ENCODE measurements around the gene BEAN1.

Gene BEAN1

DNA sequence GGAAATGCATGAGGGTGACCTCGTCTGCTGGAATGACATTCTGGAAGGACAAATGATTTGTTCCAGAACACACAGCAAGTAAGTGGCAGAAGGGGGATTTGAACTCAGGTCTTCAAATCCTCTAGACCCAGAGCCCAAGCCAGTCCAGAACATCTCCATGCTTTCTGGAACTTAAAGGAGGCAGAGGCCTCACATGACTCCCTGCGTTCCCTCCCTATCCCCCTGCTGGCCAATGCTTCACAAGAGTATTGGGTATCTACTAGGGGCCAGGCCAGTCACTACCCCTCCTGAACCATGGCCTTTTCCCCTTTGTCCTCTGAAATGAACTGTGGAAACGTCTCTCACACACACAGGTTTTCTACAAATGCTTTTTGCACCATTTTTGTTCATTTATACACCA, 7.6 kb upstream of the BEAN1 start:
- ATAC-seq = no peak
- no peak for DNase-seq

DNA sequence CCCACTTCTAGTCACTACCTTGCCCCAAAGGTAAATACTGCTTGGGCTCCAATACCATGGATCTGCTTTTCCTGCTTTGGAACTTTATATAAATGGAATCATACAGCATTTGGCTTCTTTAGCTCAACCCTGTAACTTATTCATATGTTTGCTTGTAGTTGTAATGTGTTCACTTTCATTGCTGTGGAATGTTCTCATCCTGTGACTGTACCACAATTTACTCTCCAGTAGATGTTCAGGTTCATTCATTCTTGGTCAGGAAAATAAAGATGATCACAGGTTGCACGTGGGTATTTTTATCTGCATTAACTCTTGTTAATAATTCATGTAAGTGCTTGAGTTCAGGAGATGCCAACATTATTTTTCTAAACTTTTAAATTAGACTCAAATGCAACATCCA, 6.7 kb upstream of the BEAN1 start:
- DNase-seq (no peak), ATAC-seq (no peak)

DNA sequence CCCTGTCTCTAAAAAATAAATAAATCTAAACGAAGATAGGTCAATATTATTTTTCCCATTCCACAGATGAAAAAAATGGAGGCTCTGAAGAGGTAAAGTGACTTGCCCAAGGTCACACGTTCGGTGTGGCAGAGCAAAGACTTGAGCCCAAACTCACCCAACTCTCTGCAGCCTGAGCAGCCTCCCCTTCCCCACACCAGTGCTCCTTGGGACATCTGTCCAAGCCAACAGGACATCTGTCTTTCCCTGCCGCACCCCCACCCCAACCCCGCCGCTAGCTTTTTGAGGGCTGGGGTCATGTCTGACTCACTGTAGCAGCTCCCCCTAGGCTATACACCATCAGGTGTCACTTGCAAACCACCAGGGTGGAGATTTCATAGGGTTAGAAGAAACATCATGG, 5.2 kb upstream of the BEAN1 start:
- no peak for ATAC-seq
- DNase-seq = no peak

DNA sequence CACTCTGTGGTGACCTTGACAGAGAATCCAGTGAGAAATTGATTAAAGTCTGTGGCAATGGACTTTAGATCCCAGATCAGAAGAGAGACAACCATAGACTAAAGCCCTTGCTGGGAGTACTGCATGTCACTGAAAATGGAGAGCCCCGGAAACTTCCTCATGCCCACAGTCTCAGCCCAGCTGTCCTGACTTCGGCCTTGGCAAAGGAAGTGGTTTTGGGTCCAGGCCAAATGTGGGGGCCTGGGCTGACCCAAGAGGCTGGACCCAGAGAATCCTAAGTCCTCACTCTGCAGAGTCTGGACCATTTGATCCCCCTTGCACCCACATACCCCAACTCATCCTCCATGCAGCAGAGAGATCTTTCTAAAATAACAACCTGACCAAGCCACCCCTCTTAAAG, 4.7 kb upstream of the BEAN1 start:
- DNase-seq (no peak), ATAC-seq (no peak)

DNA sequence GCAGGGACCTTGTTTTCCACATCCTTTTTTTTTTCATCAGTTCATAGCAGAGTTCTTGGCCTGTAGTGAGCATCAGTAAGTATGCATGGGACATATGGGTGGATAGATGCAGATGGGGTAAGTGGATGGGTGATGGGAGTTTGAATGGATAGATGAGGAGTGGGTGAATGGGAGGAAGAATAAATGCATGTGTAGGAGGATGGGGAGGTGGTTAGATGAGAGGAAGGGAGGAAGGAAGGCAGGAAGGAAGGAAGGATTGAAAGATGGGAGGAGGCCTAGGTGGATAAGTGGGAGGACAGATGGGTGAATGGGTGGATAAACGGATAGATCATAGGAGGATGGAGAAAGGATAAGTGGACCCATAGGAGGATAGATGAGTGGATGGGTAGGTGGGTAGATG, 3.9 kb upstream of the BEAN1 start:
- ATAC-seq = no peak

DNA sequence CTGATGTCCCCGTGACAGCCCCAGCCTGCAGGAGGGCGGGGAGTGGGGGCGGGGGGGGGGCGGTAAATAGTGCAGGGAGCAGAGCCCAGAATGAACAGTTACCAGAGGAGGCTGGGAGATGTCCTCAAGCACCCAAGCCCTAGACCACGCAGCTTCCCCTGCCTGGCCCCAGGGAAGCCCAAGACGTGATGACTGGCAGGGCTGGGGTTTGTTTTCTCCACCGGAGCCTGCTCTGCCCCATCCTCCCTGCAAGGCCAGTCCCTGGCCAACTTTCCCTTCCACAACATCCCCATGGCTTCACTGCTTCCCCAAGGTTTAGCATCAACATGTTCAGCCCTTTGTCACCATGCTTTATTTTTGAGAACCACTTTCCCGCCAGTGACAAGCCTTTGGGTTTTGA, 1.4 kb upstream of the BEAN1 start:
- ATAC-seq (no peak), DNase-seq (no peak)

More for the DNA sequence above, 3.9 kb upstream of the BEAN1 start:
- no peak for DNase-seq

GRCh38 chr16:66426112-66427035, 721 bp upstream of the BEAN1 start:
- ATAC-seq (no peak), DNase-seq (no peak)

DNA sequence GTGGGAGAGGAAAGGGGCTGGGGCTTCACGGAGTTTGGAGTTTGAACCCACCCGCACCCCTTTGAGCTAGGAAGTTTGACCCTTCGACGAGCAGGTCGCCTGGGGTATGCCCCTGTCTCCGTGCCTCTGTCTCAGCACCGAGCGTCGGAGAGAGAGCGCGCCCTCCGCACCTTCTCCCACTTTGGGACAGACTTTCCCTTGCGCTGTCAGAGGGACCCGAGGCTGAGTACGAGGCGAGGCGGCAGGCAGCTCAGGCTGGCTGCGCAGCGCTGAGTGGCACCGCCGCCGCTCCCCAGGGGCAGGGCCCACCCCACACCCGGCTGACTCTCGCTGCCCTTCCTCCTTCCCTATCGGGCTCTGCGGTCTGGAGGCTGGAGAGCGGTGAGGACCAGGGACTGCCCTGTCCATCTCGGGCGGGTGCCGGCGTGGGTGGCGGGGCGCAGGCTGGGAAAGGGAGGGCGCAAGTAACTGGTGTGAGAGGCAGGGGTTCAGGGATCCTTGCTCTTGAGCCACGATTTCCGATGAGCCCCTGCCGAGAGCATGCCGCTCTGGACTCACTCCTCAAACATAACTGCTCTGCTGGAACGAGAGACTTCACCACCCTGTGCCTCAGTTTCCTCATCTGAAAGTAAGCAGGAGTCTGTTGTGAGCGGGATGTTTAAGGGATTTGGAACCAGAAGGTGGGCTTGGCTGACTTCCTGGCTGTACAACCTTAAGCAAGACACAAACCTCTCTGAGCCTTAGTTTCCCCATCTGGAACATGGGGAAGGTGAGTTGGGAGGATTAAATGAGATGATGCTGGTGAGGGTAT, 981 bp downstream of the BEAN1 start:
- no peak for ATAC-seq
- DNase-seq = peak; percentile 7

DNA sequence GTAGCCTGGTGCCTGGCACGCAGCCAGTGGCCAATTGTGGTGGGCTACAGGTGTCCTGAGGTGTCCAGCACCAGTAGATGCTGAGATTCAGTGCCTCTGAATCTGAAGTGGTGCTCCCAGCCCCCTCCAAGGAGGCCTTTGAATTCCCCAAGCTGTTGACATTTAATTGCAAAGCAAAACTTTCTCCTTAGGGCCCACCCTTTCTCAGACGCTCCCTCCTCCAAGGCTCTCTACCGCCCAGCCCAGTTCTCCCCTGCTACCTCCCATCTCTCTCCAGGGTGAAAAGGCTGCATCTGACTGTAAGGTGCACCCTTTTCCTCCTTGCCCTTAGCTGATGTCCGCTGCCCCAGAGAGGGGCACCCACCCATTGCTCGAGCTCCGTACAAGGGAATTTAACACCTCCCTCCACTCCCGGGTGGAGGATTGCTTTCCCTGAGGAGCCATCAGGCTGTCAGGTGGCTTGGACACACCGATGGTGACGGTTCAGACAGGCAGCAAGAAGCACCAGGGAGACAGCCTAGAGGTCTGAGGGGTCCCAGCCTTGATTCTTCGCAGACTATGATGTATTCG, 1.7 kb downstream of the BEAN1 start:
- no peak for DNase-seq
- no peak for ATAC-seq

- DNase-seq = no peak
- no peak for ATAC-seq
These were observed 2.3 kb downstream of the BEAN1 start for GRCh38 chr16:66429290-66429962.

DNA sequence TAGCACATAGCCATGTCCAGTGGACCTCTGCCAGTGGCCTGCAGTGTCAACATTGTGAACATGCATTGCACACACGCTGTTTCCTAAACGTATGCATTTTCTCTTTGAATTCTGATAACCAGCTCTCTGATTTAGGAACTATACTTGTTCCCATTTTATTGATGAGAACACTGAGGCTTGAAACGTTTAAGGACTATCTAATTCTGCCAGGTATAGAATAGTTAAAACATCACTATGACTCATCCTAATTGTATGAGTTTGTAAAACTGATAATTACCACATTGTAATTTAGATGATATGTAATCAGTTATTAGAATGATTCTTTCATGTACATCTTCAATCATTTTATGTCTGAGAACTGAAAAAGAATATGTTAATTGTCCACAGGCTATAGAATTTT, 3.1 kb downstream of the BEAN1 start:
- no peak for ATAC-seq
- no peak for DNase-seq

- DNase-seq = no peak
- ATAC-seq = no peak
These were observed 4.7 kb downstream of the BEAN1 start for GRCh38 chr16:66431760-66432159.

DNA sequence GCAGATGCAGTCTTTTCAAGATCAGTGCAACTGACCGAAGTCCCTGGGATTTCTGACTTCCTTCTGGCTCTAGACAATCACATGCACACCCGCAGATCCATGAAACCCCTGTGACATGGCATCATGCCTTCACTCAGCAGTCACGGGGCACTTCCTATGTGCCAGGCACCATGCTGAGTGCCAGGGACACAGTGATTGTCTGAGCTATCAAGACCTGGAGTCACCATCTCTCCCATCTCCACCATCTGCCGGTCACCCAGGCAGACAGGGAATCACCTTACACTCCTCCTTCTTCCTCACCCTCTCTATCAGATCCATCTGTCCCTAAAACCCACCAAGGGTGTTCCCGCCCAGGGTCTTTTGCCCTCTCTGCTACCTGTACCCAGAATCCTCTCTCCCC, 5.3 kb downstream of the BEAN1 start:
- ATAC-seq (no peak), DNase-seq (no peak)

DNA sequence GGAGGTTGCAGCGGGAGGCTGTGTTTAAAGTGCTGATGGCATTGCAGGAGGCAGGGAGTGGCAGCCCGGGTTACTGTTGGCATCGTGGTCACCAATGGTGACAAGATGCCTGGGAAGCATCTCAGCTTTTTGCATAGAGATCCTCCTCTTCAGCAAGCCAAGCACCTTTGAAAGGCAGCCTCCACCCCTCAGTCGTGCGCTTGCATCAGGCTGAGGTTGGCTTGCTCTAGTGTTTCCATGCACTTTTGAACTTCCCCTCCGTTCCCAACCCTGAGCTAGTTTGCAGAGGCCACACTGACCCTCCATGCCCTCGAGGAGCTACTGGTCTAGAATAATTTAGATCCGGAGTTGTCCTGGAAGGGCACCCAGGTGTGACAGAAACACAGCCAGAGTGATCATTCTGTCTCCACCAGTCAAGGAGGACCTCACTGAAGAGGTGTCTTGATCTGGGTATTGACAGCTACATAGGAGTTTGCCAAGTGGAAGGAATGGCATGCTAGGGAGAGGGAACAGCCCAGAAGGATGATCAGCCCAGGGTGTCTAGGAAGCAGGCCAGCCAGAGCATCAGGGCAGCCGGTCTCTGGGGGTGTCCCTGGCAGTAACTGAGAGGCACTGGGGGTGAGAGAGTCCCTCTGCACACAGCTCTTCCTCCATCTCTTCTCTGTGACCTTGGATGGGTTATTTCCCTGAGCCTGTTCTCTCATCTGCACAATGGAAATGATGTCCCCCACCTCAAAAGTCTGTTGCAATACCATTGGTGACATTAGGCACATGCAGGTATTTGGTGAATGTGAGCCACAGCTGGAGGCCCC, 7.7 kb downstream of the BEAN1 start:
- no peak for DNase-seq

GRCh38 chr16:66435896-66436295, 8.8 kb downstream of the BEAN1 start:
- ATAC-seq = no peak
- DNase-seq = no peak

More for the DNA sequence above, 7.7 kb downstream of the BEAN1 start:
- no peak for ATAC-seq

GRCh38 chr16:66437391-66437945, 10.4 kb downstream of the BEAN1 start:
- ATAC-seq = no peak
- DNase-seq = no peak

GRCh38 chr16:66438536-66438935, 11.4 kb downstream of the BEAN1 start:
- ATAC-seq (no peak), DNase-seq (no peak)

DNA sequence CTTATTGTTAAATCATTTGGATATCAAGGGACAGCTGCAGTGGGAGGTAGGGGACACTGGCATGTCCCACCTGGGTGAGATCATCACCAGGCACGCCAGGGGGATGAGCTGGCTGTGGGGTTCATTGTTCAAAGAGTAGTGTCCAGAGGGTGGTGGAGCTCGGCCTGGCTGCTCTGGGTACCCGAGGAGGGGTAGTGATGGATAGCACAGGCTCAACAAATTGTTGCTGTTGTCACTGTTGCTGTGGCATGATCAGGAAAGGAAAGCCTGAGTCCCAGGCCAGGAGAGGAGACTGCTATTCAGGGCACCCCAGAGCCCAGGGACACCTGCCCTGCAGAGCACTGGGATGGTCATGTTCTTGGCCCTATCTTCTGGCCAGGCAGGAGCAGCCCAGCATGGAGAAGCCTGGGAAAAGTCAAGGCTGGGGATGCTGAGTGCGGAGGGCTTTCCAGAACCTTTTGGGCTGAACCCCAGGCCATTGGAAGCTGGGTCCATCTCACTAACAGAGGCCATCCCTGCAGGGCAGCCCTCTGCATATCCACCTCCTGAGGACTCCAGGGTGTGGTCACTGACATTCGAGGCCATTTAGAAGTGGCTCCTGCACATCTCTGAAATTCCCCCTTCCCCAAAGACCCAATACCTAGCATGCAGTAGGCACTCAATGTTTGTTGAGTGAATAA, 12.1 kb downstream of the BEAN1 start:
- ATAC-seq = no peak
- no peak for DNase-seq

- DNase-seq (no peak), ATAC-seq (no peak)
These were observed 13.2 kb downstream of the BEAN1 start for GRCh38 chr16:66440271-66440802.

- ATAC-seq (no peak), DNase-seq (no peak)
These were observed 13.9 kb downstream of the BEAN1 start for GRCh38 chr16:66440970-66441369.

Data from stimulated activated naive CD8-positive, alpha-beta T cell treated with anti-CD3 and anti-CD28 coated beads, Interleukin-15, Interleukin-2, amounts not matched to agents 100 U/mL and 50 U/mL, for 24 hours (primary cell).